ENCODE data around the gene GLG1.

- TF ChIP-seq CTCF (IDR thresholded peaks at IDR 0.05; ENCODE audit: low read length) (no peak), EZH2 (optimal IDR thresholded peaks at IDR 0.05; ENCODE audit: low read depth, low read length) (no peak)
Measured at GRCh38 chr16:74611721-74612120, 4.8 kb upstream of the GLG1 start.
